Gastroesophageal sphincter (tissue), 3 donors: Measurements from ENCODE around the gene S100A14.

Experiments used
- CTCF ChIP-seq, 4 experiments: fragments of 200-600 bp in 2 of 4; fragments of 450-650 bp in 2 of 4; sonication (generic) in 1 of 4; IDR thresholded peaks; one replicate each; pipeline ENCODE4 v1.5.1; 2017 to 2019; ENCODE audit warnings: antibody characterized with exemption in 4 of 4, mild to moderate bottlenecking in 2 of 4, moderate library complexity in 2 of 4
- POLR2A ChIP-seq, 2 donors: fragments of 450-650 bp; IDR thresholded peaks; one replicate each; pipeline ENCODE4 v1.6.1; 2017; ENCODE audit warnings: antibody characterized with exemption in 2 of 2, mild to moderate bottlenecking in 2 of 2, moderate library complexity in 1 of 2
- POLR2AphosphoS5 ChIP-seq: sonication (generic); formaldehyde crosslinking; IDR thresholded peaks from one replicate; pipeline ENCODE4 v1.6.1; 2017; ENCODE audit warnings: antibody characterized with exemption

GRCh38 chr1:153614906-153615305, 1.2 kb downstream of the S100A14 start:
- TF ChIP-seq POLR2AphosphoS5, result no peak
- TF ChIP-seq CTCF (IDR thresholded peaks at IDR 0.05), result no peak
- no peak for TF ChIP-seq POLR2A (IDR thresholded peaks at IDR 0.05)
